Activated CD4-positive, CD25-positive, alpha-beta regulatory T cell (primary cell): Measurements from ENCODE around the gene CYP20A1.
"Not testable (repeated sequence)": the region's sequence is repeated elsewhere in the genome, so short reads cannot be mapped to it uniquely, and the experiment has no call there.

Experiments
- DNase-seq, 4 experiments: peaks; one replicate each; lab custom pipeline; 2025; lab: John Stamatoyannopoulos, UW

Gene CYP20A1

DNA sequence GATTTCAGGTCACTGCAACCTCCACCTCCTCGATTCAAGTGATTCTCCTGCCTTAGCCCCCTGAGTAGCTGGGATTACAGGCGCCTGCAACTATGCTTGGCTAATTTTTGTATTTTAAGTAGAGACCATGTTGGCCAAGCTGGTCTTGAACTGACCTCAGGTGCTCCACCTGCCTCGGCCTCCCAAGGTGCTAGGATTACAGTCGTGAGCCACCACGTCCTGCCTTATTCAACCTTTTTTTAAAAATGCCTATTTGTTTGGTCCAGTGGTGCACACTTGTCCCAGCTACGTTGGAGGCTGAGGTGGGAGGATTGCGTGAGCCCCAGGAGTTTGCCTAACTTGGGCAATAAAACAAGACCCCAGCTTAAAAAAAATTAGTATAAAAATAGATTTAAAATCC lies 43.3 kb downstream of the CYP20A1 start:
- DNase-seq = no peak

- DNase-seq = no peak
Measured at GRCh38 chr2:203286532-203286931, 47.7 kb downstream of the CYP20A1 start.

DNA sequence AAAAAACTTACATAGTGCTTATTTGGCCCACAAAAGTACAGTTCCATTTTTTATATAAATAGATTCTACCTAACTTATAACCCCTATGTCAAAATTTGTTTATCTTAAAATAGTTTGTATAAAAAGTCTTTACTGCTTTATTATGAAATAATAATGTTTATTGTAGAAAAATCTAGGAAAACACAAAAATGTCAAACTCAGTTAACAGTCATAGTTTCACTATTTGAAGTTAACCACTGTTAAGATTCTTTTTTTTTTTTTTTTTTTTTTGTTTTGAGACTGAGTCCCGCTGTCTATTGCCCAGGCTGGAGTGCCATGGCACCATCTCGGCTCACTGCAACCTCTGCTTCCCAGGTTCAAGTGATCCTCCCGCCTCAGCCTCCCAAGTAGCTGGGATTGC lies 62.8 kb downstream of the CYP20A1 start:
- no peak for DNase-seq

- DNase-seq = not testable (repeated sequence)
Measured at GRCh38 chr2:203302586-203302985, 63.8 kb downstream of the CYP20A1 start.

DNA sequence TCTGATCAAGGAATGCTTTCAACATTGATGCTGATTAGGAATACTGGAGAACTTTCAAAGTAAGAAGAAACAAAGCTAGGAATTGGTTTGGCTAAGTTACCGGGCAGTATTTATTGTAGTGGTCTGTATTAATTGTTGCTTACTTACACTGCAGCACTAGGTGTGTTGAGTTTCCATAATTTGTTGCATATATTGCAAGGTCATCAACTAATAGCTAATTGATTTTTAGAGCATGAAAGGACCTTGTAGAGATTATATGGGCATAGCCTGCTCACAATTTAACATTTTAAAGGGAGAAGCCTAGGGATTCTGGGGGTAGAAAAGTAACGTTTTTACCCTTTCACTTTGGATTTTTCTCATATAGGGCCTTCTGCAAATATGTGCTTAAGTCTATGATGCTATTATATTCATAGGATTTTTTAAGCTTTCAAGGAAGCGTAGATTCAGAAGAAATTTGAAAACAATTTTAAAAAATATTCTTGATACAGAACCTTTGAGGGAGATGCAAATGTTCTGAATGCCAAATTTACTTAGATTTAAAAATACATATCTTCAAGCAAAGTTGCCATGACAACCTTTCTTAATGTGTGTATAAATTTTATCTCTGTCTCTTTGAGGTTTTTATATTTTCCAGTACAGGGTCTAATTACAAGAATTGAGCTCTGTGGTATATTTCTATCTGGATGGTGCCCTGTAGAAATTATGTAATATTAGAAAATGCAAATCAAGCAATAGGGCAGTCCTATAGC lies 72.0 kb downstream of the CYP20A1 start:
- DNase-seq = no peak

- no peak for DNase-seq
Measured at GRCh38 chr2:203326356-203326755, 87.5 kb downstream of the CYP20A1 start.

DNA sequence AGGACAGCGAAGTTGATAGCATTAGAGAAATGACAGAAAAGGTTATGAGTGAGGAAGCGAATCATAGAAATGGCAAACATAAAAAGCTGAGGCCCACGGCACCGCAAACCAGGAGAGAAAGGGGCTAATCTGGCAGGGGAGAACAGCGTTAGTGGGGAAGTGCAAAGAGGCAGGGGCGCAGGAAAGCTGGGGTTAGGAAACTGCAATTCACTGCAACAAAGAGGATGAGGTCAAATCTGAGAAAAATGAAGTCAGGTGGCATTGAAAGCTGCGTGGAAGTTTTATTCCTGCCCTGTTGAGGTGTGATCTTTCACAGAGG lies 88.7 kb downstream of the CYP20A1 start:
- DNase-seq = no peak

DNA sequence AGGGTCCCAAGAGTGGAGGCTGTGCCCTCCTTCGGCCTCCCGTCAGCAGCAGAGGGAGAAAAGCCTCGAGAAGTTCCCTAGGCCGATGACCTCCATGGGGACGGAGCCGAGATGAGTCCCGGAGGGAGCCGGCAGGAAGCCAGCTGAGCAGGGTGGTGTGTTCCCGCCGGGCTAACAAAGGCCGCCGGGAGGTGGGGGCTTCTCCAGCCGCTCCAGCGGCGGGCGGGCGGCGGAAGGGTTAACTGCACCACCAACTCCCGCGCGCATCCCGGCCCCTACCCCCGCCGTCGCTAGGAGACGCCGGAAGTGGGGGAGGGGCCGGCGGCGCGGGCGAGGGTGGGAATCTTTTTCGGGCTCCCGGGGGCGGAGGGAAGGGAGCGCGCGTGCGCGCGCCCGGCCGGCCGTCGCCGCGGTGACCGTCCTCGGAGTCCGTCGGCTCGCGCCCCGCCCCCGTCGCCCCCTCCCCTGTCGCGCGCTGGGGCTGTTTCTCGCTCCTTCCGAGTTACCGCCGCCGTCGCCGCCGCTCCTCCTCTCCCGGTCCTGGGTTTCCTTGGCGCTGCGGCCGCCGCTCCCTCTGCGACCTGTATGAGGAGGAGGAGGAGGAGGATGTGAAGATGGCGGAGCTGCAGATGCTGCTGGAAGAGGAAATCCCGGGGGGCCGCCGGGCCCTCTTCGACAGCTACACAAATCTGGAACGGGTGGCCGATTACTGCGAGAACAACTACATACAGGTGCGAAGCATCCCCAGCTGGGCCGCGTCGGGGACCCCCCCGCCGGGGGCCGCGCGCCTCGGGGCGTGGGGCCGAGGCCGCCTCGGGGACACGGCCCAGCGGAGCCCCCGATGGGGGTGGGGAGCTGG lies 89.3 kb downstream of the CYP20A1 start, which contains the start of gene ABI2:
TSS of gene ABI2 (plus strand) at position 494 of the 859 bp plus-strand sequence. CDS start at position 615, 121 bp downstream.
- peak; percentile 12 to 34 (median 20) for DNase-seq

- DNase-seq = peak in 2 of 4 experiments; percentile 10 to 12
Measured at GRCh38 chr2:203328760-203329540, 90.1 kb downstream of the CYP20A1 start.

DNA sequence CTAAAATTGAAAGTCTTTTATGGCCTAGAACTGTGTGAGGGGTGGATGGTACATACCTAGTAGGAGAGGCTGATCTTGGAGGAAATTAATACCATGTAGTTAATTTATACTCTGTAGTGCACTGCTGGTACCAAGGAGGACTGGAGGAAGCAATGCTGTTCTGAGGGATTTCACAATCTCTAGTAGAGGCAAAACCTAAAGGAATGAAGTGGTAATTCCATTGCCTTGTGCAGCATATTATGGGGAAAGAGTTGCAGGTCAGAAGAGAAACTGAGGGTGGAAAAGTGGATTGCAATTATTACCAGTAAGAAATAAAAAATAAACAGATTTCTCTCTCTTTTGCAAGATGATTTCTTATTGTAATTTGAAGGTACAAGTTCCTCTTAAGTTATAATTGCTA lies 91.6 kb downstream of the CYP20A1 start:
- DNase-seq = no peak

- DNase-seq = no peak
Measured at GRCh38 chr2:203338322-203338721, 99.5 kb downstream of the CYP20A1 start.

- no peak for DNase-seq
Measured at GRCh38 chr2:203340791-203341487, 102.1 kb downstream of the CYP20A1 start.

DNA sequence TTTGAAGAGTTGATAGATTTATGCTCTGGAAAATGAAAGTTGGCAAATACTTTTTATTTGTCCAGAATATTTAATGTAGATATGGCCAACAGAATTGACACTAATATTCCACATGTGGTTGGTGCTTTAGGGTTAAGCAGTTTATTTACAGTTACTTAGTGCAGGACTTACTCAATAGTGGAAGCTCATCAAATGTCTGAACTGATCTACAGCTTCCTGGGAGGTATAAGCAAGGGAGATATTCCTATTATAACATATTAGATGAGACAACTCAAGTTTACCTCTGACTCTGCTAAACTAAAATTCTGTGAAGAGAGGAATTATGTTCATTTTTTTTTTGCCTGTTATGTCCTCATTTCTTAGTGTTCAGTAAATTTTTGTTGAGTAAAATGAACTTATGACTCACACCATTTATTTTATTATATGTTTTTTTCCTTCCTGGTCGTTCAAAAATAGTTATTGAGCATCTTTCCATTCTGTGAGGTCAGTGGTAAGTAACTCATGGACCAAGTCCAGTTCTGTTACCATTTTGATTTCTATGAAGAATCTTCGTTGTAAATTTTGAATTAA lies 103.0 kb downstream of the CYP20A1 start:
- DNase-seq = no peak

DNA sequence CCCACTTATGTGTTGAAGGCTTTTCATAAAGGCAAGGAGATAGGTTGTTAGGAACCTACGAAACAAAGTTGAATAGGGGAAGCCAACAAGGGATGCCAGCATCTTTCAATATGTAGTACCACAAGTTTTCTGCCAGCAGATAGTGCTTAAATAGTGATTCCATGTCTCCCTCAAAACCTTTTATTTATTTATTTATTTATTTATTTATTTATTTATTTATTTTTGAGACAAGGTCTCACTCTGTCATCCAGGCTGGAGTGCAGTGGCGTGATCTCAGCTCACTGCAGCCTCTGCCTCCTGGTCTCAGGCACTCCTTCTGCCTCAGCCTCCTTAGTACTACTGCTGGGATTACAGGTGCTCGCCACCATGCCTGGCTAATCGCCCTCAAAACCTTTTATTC lies 103.6 kb downstream of the CYP20A1 start:
- not testable (repeated sequence) for DNase-seq

- DNase-seq = no peak
Measured at GRCh38 chr2:203344667-203345066, 105.8 kb downstream of the CYP20A1 start.

DNA sequence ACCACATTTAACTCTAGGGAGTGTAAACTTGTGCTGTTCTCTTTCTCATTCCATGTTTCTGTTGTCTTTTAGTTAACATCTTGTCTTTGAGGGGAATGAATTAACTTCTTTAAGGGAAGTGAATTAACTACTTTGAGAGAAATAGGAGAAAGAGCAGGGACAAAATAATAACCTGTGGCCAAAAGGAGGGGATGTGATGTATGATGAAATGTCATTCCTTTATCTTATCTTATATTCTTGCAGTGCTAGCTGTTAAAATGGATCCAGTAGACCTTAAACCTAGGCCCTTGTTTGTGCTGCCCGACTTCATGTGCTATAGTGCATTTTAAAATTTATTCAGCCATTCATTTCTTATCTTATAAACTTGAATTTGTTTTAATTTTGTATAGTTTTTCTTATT lies 107.8 kb downstream of the CYP20A1 start:
- DNase-seq = no peak

- DNase-seq = no peak
Measured at GRCh38 chr2:203347375-203347774, 108.6 kb downstream of the CYP20A1 start.

GRCh38 chr2:203352604-203353255 lies 113.9 kb downstream of the CYP20A1 start:
- DNase-seq = no peak

- DNase-seq = no peak
Measured at GRCh38 chr2:203354966-203355365, 116.1 kb downstream of the CYP20A1 start.
